ENCODE measurements around the gene EYS. TPM values are rescaled to one million over a fixed set of nuclear protein-coding genes. Genes with fewer than 3 reads are reported as not detected.
"Not testable (repeated sequence)": the region's sequence is repeated elsewhere in the genome, so short reads cannot be mapped to it uniquely, and the experiment has no call there.

Gene EYS
- total RNA-seq, 1 experiment from 2014 or later: not detected

DNA sequence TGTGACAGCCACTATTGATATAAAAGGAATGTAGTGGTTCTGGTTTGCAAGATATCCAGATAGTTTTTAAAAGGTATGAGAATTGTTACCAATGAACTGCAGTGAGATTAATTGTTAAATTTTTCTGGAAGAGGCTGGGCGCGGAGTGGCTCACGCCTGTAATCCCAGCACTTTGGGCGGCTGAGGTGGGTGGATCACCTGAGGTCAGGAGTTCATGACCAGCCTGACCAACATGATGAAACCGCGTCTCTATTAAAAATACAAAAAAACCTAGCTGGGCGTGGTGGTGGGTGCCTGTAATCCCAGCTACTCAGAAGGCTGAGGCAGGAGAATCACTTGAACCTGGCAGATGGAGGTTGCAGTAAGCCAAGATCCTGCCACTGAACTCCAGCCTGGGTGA, 1906.6 kb downstream of the EYS start:
- DNase-seq (ENCODE audit: low spot score); in situ Hi-C loops (cut with HindIII; ENCODE audit: low sequenced_read_pairs): not testable (repeated sequence)

DNA sequence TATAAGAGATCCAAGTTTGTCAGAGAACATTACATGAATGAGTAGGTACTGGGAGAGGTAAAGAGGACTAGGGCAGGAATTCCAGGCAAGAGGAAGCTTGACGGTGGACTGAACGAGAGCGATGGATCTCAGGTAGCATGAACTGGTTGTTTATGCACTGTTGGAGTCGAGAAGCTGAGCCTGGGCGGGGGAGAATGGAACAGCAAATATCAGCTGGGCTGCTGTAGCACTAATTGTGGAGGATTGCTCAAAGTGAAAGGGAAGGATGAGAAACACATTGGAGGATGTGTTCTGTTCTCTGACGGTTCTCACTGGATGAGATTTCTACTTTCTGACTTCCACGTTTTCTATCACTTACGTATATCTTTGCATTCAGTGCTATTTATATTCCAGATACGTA, 1907.2 kb downstream of the EYS start:
- DNase-seq (ENCODE audit: low spot score): no peak
- in situ Hi-C loops (cut with HindIII; ENCODE audit: low sequenced_read_pairs): no loop called here

DNA sequence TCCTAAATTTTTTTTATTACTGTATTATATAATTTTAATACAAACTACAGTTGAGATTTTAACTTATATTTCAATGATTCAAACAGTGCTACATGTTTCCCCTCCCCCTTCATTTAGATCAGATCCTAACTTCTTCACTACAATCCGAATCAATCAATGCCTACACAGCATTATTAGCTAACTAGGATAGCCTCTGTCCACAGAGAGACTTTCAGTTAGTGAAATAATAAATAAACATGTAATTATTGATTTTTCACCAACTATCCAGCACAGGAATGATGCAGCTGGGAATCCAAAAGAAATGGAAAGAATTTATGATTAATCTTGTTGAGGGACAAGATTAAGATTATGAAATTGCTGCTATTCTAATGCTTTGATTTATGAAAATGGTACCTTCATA, 1907.7 kb downstream of the EYS start:
- in situ Hi-C loops (cut with HindIII; ENCODE audit: low sequenced_read_pairs): no loop called here
- no peak for DNase-seq (ENCODE audit: low spot score)

DNA sequence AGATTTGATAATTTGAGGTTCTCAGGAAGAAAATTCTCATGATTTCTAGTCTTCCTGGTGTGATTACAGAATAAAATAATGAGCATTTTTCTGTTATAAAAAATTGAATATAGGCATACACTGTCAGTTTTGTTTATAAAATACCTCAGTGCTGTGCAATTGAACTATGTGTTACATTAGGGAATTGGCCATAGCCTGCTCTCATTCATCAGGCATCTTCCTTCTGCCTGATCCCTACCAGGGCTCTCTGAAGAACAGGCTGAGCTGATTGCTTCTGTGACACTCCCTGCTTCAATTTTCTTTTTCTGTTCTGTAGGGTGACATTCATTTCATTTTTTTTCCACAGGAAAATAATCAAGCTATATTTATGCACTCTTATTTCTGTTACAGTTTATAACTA, 1908.6 kb downstream of the EYS start:
- in situ Hi-C loops (cut with HindIII; ENCODE audit: low sequenced_read_pairs): no loop called here

GRCh38 chr6:63797721-63798120, 1909.3 kb downstream of the EYS start:
- in situ Hi-C loops (cut with HindIII; ENCODE audit: low sequenced_read_pairs): no loop called here
- no peak for DNase-seq (ENCODE audit: low spot score)

More for the DNA sequence above, 1908.6 kb downstream of the EYS start:
- DNase-seq (ENCODE audit: low spot score): no peak

DNA sequence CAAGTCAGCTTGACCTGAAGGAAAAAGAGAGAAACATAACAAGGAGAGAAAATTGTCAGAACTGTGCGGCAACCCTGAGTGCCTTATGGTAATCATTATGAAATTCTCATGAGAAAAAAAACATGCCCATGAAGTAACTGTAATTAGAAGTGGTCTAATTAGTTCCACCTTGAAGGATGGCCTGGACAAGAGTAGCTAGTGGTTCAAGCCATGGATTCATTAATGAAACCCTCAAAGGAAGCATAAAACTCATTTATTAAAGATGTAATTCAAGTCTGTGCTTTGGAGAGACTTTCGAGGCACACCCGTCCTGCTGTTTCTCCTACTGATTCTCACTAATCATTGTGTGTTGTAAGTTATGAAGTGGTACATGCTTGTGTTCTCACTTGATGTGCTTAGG, 1911.2 kb downstream of the EYS start:
- in situ Hi-C loops (cut with HindIII; ENCODE audit: low sequenced_read_pairs): no loop called here
- DNase-seq (ENCODE audit: low spot score): no peak

DNA sequence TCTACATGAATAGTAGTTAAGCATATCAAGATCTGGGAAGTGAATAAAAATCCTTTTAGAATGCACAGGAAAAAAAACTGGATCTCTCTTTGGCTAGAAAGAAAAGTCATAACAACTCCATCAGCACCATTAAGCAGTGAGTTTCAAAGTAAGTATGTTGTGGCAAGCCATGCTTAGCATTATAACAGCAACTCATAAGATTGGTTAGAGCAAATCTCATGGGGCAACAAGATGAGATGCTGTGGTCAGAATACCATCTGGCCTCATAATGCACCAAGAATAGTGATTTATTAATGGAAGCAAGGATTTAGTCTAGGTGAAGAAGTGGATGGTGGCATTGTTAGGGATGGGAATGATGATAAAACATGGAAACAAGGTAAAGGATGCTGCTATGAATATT, 1912.0 kb downstream of the EYS start:
- DNase-seq (ENCODE audit: low spot score): no peak
- in situ Hi-C loops (cut with HindIII; ENCODE audit: low sequenced_read_pairs): no loop called here

DNA sequence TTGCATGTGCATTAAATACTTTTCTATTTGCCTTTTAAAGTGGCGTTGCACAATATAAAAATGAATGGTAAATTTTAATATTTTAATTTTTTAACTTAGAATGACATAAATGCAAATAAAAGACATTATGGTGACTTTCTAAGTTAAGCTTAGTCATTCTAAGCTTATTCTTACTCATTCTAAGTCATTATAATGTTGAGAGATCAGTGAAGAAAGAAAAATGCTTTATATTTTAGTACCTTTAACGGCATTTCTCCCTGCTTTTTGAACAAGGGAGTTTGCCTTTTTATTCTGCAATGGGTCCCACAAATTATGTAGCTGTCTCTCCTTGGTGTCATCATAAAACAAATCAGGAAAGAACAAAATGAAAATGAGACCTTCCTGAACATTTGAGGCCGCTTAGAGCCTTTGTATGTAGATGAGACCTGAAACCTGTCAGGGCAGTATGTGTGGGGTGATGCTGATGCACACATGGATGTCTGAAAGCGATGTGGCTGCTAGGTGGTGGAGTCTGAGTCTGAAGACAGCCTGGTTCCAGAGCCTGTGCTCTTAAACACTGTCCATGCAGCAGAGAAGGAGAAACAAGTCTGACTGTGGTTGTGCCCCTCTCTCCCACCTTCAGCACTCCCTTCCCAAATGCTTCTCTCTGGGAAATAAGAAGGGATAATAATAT, 1913.4 kb downstream of the EYS start:
- no peak for DNase-seq (ENCODE audit: low spot score)
- in situ Hi-C loops (cut with HindIII; ENCODE audit: low sequenced_read_pairs): no loop called here

DNA sequence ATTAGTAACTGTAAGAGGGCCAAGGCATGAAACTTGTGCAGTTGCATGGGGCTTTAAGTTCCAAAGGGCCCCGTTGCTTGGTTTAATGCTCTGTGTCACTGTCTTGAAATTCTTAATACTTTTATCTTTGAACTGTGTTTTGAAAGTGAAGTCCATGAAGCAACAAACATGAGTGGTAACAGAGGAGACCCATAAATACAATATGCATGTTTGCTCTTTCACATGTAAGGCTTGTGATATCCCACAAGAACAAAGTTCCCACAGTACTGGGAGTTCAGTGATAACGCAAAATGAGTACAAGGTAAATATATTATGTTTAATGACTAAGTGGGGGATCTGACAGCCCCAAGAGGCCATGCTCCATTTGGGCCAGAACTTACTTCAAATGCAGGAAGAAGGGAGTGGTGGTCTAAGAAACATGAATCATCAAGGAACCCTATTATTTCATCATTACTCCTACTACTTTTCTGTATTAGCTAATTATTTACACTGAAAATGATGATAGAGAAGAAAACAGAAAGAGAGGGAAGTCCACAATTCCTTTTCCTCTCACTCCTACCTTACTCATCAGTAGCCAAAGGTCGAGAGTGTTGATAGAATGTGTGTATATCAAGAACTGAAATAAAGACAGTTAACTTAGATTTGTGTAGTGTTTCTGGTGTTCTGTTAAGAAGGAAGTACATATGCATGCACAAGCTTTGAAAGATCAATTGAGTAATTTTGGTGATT, 1914.1 kb downstream of the EYS start:
- in situ Hi-C loops (cut with HindIII; ENCODE audit: low sequenced_read_pairs): no loop called here
- no peak for DNase-seq (ENCODE audit: low spot score)

GRCh38 chr6:63790334-63790733, 1916.7 kb downstream of the EYS start:
- in situ Hi-C loops (cut with HindIII; ENCODE audit: low sequenced_read_pairs): no loop called here
- no peak for DNase-seq (ENCODE audit: low spot score)

DNA sequence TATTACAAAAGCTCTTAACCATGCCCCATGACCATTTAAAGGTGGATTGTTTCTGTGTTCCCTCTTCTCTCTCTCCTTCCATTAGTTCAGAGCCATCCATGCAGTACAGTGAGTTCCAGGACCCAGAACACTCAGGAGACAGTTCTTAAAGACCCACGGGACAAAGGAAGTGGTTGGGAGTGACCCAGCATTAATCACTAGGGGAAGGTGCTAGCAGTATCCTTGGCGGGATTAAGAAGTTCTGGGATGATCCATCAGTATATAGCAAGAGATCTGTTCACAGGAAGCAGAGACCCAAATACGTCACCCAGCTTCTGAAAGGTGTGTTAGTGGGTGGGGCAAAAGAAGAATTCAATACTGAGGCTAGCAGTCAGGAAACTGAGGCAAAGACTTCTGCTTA, 1917.3 kb downstream of the EYS start:
- no peak for DNase-seq (ENCODE audit: low spot score)
- in situ Hi-C loops (cut with HindIII; ENCODE audit: low sequenced_read_pairs): no loop called here

GRCh38 chr6:63788569-63788968, 1918.5 kb downstream of the EYS start:
- DNase-seq (ENCODE audit: low spot score): no peak
- in situ Hi-C loops (cut with HindIII; ENCODE audit: low sequenced_read_pairs): no loop called here

DNA sequence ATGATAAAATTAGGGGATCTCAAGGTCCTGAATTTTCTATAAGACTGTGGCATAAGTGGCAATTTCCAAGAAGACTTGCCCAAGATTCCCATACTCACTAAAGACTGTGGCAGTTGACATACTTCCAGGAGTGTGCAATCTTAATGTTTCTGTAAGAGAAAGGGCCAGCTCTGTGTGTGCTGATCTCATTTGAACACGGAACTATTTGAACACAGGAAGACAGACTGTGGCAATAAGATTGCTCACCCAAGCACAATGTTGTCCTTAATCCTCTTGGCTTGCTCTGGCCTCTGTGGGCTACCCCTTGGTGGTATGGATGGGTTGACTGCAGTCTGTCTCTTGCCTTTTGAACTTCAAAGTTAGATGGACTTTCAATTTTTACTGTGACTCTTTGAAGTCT, 1920.0 kb downstream of the EYS start:
- no peak for DNase-seq (ENCODE audit: low spot score)
- in situ Hi-C loops (cut with HindIII; ENCODE audit: low sequenced_read_pairs): no loop called here

DNA sequence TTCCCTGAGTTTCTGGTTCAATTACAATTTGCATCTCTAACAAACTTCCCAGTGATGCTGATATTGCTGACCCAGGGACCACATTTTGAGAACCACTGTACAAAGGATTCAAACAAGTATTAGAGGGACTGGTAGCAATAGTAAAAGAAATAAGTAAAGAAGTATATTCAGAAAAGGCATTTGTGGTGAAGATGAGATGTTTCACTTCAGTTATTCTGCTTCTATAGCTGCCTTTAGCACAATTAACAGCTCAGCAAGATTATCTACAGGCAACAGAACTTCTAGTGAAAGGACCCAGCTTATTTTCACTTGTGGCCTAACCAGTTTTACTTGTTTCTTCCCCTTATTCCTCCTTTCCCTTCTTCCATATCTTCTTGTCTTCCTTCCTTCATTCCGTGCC, 1922.0 kb downstream of the EYS start:
- in situ Hi-C loops (cut with HindIII; ENCODE audit: low sequenced_read_pairs): no loop called here
- DNase-seq (ENCODE audit: low spot score): no peak

DNA sequence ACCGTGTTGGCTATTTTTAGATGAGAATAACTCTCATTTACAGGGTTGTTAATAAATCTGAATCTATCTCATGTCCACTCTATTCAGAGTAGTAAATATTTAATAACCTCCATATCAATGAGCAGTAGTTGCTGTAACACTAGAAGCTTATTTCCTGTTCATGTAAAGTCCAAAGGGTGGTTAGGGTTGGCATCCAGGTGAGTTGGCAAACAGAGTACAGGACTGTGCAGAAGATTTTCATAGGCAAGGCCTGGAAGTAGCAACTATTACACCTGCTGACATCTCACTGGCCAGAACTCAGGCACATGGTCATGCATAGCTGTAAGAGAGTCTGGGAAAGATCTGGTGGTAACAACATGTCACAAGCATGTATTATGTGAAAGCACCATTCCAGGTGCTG, 1923.9 kb downstream of the EYS start:
- in situ Hi-C loops (cut with HindIII; ENCODE audit: low sequenced_read_pairs): no loop called here
- no peak for DNase-seq (ENCODE audit: low spot score)

DNA sequence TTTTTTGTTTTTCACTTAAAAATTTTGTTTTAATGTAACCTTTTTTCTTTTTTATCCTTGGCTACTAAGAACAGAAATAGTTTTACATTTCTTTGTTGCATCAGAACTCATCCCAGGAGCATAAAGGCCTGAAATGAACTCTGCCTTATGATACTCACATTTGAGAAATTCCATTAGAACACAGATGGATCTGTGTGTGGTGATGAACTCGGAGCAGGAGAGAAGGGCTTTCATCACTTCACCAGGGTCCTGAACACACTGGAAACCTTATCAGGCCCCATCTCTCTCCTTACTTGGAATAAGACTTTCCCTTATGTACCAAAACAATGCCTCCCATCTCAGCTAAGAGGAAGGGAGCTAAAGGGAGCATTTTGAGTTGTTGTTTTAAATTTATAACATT, 1932.1 kb downstream of the EYS start:
- in situ Hi-C loops (cut with HindIII; ENCODE audit: low sequenced_read_pairs): no loop called here
- DNase-seq (ENCODE audit: low spot score): no peak

GRCh38 chr6:63773200-63773599, 1933.8 kb downstream of the EYS start:
- no peak for DNase-seq (ENCODE audit: low spot score)
- in situ Hi-C loops (cut with HindIII; ENCODE audit: low sequenced_read_pairs): no loop called here

GRCh38 chr6:63765828-63766227, 1941.2 kb downstream of the EYS start:
- in situ Hi-C loops (cut with HindIII; ENCODE audit: low sequenced_read_pairs): no loop called here

DNA sequence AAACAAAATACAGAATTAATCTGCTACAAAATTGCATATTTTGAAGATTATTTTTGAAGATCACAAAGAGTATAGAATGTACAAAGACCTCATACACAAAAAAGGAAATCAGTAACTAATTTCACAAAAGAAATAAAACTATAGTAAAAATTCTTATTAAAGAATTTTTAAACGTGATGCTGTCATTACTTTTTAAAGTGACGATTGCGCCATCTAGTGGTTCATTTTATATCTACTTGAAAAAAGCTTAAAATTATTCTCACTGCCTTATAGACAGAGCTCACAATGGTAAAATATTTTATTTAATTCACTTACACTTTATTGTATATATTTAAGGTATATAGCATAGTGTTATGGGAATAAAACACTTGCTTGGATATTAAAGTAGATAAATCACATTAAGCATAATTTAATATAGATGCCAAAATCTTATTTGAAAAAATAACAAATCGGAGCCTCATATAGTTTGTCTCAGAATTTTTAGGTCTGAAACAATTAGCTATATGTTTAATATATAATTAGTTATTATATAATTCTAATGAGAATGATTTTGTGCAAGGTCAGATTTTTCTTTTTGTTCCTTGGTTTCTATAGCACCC, 1942.6 kb downstream of the EYS start:
- in situ Hi-C loops (cut with HindIII; ENCODE audit: low sequenced_read_pairs): no loop called here
- DNase-seq (ENCODE audit: low spot score): peak; percentile 62

More at GRCh38 chr6:63765828-63766227, 1941.2 kb downstream of the EYS start:
- no peak for DNase-seq (ENCODE audit: low spot score)

DNA sequence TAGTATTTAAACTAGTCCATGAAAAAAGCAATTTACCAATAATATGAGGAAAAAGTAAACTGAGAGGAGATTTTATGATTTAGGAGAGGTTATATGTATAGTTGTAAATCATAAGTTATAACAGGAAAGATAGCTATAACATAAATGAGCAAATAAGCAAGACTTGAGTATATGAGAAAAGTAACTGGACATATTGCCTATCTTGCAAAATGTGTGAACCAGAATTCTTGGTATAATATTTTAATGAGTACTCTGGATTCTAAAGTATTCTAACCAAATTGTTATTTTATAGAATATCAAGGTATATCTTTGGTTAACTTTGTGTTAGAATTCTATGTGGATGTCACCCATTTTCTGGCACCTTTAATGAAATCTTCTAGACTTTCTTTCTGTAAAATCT, 1946.8 kb downstream of the EYS start:
- DNase-seq (ENCODE audit: low spot score): no peak
- in situ Hi-C loops (cut with HindIII; ENCODE audit: low sequenced_read_pairs): no loop called here
